Sciatic nerve (tissue), 2 donors: ENCODE results near the gene NAA10. TPM values are rescaled to one million over a fixed set of nuclear protein-coding genes. Genes with fewer than 3 reads are reported as not detected.

Source experiments
- ATAC-seq: fragments of 200-7000 bp; cut with Tn5 transposase; one replicate; pipeline ENCODE4 v1.9.1; 2020; ENCODE audit warnings: mild to moderate bottlenecking, moderate library complexity
- DNase-seq: peaks from one replicate; pipeline ENCODE4 v3.0.0-alpha.2; 2020; ENCODE audit warnings: low spot score
- intact Hi-C: fragments of 100-400 bp; cut with DNase I; formaldehyde crosslinking; loops from one replicate; pipeline ENCODE4 v1.14.2; 2022
- total RNA-seq: library from RNA; stranded (reverse); fragmentation: NEBNext Ultra II Directional; extraction: Animal tissue kit (Norgen Biotek cat#: 25700); gene quantifications from one replicate; pipeline ENCODE4 v1.2.1, GENCODE V29; 2021
- donor health status: DM: no; HTN: no; CAD: no.
- donor health status: DM: no; HTN: no; CAD: no.

The NAA10 gene
- total RNA-seq, 1 donor from 2014 or later = 73.6 TPM

DNA sequence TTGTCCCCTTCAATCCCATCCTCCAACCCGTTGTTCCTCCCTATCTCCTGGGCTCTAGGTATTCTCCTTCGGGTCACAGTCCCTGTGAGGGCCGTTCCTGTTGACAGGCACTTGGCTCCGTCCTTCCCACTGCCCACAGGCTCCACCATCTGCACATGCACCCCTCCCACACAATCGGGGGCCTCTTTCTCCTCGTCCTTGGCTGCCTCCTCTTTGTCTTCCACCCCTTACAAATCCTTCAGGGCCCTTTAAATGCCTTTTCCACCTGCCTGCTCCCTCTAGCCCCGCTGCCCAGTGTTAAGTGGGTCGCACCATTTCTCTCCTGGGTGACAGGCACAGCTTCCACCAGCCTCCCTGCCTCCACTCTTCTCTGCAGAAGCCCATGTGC lies 33.1 kb downstream of the NAA10 start:
- intact Hi-C loops = no loop called here
- ATAC-seq (no peak), DNase-seq (no peak)

DNA sequence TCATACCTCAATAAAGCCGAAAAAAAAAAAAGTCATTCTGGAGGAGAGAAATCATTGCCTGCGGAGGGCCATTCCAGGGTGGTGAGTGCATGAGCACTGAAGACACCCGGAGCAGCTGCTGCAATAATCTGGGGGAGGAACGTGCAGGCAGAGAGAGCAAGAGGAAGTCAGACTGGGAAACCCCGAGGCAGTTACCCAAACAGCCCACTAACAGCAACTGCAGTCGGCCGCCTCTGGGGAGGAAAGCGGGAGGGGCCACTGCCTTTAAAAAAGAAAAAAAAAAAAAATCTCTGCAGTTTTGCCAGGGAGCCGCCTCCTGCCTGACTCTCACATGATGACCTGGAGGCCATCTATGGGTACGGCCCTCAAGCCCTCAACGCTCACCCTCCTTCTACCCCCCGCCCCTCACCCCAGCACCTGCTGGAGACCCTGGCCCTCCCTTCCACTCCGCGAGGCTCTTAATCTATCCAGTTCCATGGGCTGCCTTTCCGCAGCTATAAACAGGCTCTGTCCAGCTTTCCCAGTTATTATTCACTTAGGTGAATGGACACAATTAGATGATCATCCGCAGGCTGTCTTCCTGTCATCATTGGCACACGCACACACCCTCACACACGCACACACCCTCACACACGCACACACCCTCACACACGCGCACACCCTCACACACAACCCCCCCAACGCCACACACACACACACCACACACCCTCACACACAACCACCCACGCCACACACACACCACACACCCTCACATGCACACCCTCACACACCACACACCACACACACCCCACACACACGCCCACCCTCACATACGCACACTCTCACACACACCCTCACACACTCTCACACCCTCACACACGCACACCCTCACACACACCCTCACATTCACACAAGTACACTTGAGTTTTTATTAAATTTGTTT lies 33.7 kb downstream of the NAA10 start:
- DNase-seq (peak; percentile 67), ATAC-seq (peak; percentile 73)
- intact Hi-C loops = no loop called here

DNA sequence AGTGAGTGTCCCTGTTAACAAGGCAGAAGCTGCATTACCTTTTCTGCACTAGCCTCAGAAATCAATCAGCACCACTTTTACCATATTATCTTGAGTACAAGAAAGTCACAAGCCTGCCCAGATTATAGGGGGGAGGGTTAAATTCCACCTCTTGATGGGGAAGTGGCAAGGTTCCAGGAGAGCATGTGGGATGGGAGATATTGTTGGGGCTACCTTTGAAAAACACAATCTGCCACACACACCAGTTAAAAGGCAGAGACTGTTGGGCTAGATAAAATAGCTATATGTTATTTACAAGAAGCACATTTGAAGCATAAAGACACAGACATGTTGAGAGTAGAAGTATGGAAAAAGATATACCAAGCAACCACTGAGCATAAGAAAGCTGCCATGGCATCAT lies 36.9 kb downstream of the NAA10 start:
- DNase-seq (no peak), ATAC-seq (no peak)
- intact Hi-C loops = no loop called here

DNA sequence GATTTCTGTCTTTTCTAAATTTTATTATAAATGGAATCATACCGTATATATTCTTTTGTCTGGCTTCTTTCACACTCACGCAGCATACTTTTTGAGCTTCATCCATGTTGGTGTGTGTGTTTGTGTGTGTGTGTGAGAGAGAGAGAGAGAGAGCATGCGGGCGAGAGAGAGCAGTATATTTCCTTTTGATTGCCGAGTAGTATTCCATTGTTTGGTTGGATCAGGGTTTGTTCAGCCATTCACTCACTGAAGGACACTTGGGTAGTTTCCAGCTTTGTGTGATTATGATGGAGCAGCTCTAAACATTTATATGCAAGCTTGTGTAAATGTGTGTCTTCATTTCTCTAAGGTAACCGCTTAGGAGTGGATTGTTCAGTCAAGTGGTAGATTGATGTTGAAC lies 45.7 kb downstream of the NAA10 start:
- DNase-seq (no peak), ATAC-seq (no peak)
- intact Hi-C loops = no loop called here

DNA sequence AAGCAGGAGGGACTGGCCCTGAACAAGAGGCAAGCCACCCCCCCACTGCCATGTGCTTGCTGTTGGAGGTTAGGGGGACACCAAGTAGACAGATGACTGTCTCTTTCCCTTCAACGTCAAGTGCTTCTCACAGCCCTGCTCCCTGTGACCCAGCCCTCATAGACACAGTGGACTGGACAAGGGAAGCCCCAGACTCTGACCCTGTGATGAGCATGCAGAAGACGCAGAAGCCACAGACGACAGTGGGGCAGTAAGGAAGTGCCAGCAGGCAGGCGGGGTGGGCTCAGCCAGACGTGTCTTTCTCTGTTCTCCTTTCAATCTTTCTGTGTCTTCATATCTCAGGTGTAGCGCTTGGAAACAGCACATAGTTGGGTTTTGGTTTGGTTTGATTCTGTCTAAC lies 46.5 kb downstream of the NAA10 start:
- DNase-seq (no peak), ATAC-seq (no peak)
- intact Hi-C loops = no loop called here

DNA sequence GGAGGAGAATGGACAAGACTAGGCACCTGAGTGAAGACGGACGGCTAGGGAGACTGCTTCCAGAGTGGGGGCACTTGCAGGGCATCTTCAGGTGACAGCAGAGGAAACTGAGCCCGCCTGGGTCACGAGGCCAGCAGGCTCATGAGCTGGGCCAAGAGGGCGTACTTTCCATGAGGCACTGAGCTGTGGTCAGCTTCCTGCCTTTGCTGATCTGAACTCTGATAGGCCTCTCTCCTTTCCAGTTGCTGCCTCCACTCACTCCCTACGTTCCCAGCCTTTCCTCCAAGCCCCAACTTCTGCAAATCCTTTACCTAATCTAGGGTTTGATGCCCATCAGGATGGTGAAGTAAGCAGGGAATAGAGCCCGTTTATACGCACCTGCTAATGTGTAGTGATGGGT lies 47.5 kb downstream of the NAA10 start:
- intact Hi-C loops = no loop called here
- ATAC-seq (no peak), DNase-seq (no peak)

DNA sequence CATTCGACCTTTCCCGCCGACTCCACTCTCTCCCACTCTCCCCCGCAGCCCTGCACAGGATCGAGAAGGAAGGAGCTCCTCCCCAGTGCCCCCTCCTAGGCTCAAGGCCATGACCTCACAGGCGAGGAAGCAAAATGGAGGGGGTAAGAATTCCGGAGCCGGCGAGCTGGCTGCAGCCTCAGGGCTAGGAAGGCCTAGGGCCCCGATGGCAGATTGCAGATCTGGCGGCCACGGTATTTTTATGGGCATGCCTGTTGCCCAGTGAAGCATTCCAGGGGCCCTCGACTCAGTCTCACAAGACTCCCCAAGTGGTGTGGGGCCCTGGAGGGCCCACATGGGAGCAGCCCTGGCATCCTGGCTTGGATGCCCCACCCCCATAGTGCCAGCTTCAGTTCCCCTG lies 47.9 kb downstream of the NAA10 start:
- no peak for ATAC-seq
- intact Hi-C loops = no loop called here
- DNase-seq = no peak

DNA sequence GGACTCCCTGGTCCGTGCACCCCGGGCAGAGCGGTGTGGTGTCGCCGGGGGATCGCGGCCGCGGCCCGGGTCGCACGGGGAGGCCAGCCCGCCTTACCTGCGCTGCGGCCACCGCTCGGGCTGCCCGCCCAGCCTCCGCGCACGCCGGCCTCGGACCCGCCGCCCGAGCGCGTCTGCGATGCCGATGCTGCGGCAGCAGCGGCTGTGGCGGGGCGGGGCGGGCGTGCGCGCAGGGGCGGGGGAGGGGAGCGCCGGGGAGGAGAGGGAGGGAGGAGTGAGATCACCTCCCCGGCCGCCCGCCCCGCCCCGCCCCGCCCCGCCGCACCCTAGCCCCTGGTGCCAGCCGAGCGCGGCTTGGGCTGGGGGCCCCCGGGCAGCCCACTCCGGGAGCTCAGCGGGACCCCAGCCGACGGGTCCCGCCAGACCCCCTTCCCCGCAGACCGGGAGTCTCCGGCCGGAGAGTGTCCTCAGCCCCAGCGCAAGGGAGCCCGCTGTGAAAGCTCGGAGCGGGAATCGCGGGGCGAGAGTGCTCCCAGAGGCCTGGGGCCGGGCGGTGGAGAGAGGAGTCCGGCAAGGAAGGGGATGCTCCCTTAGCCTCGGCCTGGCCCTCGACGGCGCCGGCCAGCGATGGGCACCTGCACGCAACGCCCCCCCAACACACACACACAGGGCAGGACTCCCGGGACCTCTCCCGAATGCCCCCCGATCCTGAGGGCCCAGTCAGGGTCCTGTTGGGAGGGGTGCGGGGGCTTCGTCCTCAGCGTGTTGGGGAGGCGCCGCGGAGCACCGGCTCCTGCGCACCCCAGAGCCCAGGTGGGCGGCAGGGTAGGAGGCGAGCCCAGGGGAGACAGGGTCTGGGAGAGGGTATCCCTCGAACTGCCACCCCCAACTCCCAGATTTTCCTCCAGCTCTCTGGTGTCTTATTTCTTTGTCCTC lies 48.6 kb downstream of the NAA10 start, which contains the start of gene L1CAM:
L1CAM (minus strand) TSS at position 206 of the 936 bp plus-strand sequence. CDS start 10,337 bp downstream, outside the sequence.
- ATAC-seq (no peak), DNase-seq (no peak)
- intact Hi-C loops = no loop called here

DNA sequence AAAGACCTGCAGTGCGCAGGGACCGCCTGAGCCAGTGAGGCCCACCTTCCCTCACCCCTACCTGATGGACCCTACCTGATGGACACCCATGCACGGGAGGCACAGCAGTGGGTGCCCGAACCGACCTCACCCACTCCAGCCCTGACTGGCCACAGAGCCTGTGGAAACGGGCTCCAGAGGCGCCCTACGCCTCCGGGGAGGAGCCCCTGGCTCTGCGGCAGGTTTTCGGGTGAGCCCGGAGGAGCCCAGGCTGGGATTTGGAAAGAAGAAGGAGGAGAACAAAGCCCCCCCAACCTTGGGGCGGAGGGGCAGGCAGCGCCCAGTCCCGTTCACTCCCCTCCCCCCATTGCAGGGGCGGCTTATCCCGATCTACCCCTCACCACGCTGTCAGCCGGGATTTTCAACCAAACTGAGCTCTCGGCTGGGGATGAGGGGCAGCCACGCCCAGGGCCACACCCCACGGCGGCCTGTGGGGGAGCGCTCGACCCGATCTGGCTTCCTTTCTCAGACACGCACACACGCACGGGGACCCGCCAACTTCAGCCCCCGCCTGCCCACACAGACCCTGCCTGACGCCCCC lies 49.5 kb downstream of the NAA10 start:
- intact Hi-C loops = no loop called here
- ATAC-seq (no peak), DNase-seq (no peak)

DNA sequence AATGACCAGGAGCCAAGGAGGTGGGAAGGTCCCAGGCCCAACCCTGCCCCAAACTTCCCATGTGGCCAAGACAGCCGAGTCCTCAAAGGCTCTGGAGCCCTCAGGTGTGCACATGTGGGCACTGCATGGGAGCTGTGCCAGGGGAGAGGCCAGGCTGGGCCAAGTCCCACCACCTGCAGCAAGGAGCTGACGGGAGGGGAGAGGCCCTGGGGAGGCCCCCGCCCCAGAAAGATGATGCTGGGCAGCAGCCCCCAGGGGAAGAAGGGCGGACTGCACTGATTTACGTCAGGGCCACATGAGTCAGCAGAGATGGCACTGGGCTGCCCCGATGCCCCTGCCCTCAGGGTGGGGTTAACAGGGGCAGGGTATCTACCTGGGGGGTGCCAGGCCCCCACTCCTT lies 50.2 kb downstream of the NAA10 start:
- ATAC-seq (no peak), DNase-seq (no peak)
- intact Hi-C loops = no loop called here

DNA sequence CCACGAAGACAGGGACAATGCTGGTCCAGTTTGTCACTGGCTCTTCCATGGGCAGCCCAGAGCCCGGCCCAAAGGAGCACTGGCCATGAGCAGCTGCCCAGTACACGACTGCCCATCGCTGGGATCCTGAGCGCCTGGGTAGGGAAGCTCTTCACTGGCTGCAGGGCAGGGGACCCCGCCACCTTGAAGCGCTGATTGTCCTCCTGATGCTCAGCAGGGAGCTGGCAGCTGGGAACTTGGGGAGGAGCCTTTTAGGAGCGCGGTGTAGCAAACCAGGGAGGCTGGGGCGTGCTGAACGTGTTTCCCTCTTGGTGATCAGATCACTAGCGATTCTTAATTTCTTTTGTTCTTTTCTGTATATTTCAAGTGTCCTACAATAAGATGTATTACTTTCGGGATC lies 50.7 kb downstream of the NAA10 start:
- DNase-seq = no peak
- intact Hi-C loops = no loop called here

DNA sequence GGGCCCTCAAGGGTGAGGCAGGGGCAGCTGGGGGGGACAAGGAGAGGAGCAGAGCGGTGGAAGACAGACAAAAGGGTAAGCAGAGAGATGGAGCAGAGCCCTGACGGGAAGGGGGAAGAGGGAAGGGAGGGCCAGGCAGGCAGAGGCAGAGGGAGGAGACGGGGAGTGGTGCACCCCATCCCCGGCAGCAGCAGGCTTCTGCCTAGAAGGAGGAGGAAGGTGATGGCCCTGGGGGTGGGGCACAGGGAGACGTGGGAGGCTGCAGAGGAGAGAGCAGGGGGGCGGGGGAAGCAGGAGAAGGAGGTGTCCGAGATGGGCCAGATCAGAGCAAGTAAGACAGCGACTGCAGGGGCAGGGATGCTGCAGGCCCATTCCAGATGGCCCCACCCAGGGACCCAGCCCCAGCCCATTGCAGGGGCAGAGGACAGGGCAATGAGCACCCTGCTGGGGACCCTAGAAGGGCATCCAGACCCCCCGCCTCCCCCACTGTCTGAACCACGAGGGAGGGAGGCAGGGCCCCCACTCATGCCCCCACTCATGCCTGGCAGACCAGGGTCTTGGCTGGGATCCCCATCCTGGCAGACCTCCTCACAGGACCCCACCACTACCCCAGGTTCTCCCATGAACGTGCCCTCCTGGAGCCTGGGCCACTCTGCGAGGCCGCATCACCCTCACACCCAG lies 51.5 kb downstream of the NAA10 start:
- intact Hi-C loops = no loop called here
- ATAC-seq (no peak), DNase-seq (peak; percentile 42)

More for the DNA sequence above, 50.7 kb downstream of the NAA10 start:
- ATAC-seq = no peak

DNA sequence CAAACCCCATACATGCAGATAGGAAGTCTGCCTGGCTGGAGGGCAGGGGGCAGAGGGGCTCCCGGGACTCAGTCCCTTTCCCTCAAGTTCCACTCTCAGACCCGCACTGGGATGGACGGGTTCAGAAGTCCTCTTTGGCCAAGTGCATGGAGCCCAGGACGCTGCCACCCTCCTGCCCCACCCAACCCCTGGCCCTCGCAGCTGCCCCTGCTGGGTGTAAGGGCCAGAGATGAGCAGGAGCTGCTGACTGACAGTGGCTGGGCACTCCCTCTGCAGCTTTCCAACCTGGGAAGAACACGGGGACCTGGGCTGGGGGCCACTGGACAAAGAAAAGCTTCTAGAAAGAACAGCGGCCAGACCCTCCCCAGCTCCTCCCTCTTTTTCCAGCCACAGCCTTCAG lies 52.3 kb downstream of the NAA10 start:
- intact Hi-C loops = no loop called here
- ATAC-seq (no peak), DNase-seq (peak; percentile 45)

DNA sequence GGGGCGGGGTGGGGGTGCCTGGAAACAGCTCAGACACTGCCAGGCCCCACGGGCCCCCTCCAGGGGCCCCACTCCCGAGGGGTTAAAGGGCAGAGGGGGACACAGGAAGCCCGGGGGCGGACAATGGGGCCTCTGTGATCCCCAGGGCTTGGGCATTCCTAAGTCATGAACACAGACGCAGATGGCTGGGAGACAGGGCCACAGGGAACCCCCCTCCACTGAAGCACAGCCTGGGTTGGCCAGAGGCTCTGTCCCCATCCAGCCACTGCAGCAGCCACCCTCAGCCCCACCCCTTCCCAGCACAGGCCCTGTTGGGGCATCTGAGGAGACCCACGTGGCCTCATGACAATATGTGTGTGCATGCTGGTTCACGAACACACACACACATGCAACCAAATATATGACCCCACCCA lies 52.7 kb downstream of the NAA10 start:
- peak; percentile 67 for DNase-seq
- peak; percentile 58 for ATAC-seq
- intact Hi-C loops = no loop called here

DNA sequence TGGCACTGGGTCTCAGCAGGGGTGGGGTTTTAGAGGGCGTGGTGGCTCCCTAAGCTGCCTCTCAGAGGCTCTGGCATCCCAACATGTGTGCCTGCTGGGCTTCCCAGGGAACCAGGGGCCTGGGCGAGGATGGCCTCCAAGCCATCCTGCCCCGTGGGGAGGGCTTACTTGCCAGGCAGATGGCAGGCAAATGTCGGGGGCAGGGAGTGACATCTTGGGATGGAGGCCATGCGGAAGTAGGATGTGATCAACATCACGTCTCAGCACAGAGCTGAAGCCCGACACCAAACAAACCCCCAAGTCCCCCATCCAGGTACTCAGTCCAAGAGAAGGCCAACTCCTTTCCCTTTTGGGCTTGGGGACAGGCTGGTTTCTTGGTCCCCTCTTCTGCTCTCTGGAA lies 53.6 kb downstream of the NAA10 start:
- no peak for DNase-seq
- intact Hi-C loops = no loop called here
- ATAC-seq = no peak

DNA sequence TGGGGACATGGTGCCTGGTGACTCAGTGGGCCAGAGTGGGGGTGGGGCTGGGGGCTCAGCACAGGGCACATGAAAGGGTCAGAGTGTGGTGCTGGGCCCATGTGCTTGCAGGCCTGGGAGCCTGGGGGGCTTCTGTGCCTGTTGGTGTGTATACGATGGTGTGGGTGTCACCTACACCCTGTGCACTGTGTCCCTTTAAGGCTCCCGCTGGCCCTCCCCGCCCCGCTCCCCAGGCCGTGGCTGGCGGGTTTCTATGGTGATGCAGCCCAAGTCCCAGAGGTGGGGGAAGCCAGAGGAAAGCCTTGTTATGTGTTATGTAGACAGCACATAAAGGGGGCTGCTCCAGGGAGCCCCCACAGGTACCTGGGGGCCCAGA lies 54.4 kb downstream of the NAA10 start:
- intact Hi-C loops = no loop called here
- ATAC-seq (no peak), DNase-seq (peak; percentile 47)

DNA sequence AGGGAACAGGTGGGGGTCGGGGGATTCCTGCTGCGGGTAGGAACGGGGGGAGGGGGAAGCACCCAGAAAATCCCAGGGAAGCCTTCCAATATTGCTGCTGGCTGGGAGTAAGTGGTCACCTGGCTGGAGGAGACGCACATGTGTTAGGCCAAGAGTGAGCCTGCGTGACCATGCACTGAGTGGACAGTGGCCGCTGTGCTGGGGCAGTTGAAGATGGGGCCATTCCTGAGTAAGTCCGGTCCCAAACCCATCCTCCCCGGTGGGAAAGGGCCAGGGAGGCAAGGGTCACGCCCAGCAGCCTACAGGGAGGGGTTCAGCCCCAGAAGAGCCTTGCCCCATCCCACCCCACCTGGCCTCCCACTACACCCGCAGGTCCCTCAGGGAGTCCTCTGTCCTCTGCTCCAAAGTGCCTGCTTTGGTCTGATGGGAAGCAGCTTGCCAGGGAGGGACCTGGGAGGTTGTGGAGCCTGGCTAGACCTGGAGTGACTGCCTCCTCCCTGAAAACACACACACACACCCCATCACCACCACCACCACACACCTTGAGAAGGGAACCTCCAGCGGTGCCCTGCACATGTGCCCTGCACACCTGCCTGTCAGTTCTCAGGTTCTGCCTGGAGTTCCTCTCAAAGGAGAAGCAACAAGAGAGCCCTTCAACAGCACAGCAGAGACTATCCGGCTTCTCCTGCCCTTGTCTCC lies 54.9 kb downstream of the NAA10 start:
- peak; percentile 55 for DNase-seq
- intact Hi-C loops = no loop called here
- ATAC-seq = no peak
